Panc1 (cell line): Measurements from ENCODE around the gene ZNF552. TPM values are rescaled to one million over a fixed set of nuclear protein-coding genes. Genes with fewer than 3 reads are reported as not detected.
A peak's percentile ranks its signal among the peaks of the same experiment; 100 is the strongest.
"Not testable (repeated sequence)": the region's sequence is repeated elsewhere in the genome, so short reads cannot be mapped to it uniquely, and the experiment has no call there.

Source experiments
- ATAC-seq: fragments of 200-7000 bp; cut with Tn5 transposase; 2 replicates; pipeline ENCODE4 v1.9.1; 2020; ENCODE audit warnings: mild to moderate bottlenecking, moderate library complexity
- BruUV-seq: library from RNA; stranded (reverse); fragments of 400-500 nt; replicated peaks from 2 replicates; lab custom pipeline; 2021; lab: Mats Ljungman, UMichigan
- CTCF ChIA-PET: fragments of 300-600 bp; sonication (Branson Sonifier 250); formaldehyde crosslinking; loops from one replicate; lab custom pipeline; 2022; ENCODE audit warnings: antibody characterized with exemption; lab: Charles Lee
- POLR2A ChIA-PET: fragments of 300-600 bp; sonication (Branson Sonifier 250); formaldehyde crosslinking; loops from one replicate; lab custom pipeline; 2022; ENCODE audit warnings: antibody characterized with exemption; lab: Charles Lee
- DNase-seq: peaks from one replicate; pipeline ENCODE4 v3.0.0-alpha.2; 2010; ENCODE audit warnings: low read depth, low spot score
- H3K27ac ChIP-seq: 2 replicates; pipeline ENCODE4 v1.5.1; 2011; ENCODE audit warnings: mild to moderate bottlenecking, low read length, inconsistent platforms
- H3K27me3 ChIP-seq: fragments of 200-500 bp; sonication (Bioruptor generic); 2 replicates; pipeline ENCODE4 v1.6.0; 2014; ENCODE audit warnings: low read length, inconsistent platforms; ENCODE audit not compliant: control insufficient read depth, insufficient read depth
- H3K36me3 ChIP-seq: fragments of 200-500 bp; sonication (Bioruptor generic); 2 replicates; pipeline ENCODE4 v1.5.1; 2014; ENCODE audit warnings: inconsistent platforms, mild to moderate bottlenecking, low read length, moderate library complexity; ENCODE audit not compliant: control insufficient read depth, insufficient read depth
- H3K4me1 ChIP-seq: 2 replicates; pipeline ENCODE4 v1.5.1; 2011; ENCODE audit warnings: inconsistent platforms, mild to moderate bottlenecking, low read length, moderate library complexity; ENCODE audit not compliant: control insufficient read depth, insufficient read depth
- H3K4me3 ChIP-seq, 2 experiments: 2 replicates each; pipeline ENCODE4 v1.5.1; 2011 to 2012; ENCODE audit warnings: low read depth in 2 of 2, low read length in 2 of 2, mild to moderate bottlenecking in 2 of 2, inconsistent platforms in 1 of 2, moderate library complexity in 1 of 2
- H3K9me3 ChIP-seq: fragments of 200-500 bp; sonication (Bioruptor generic); 2 replicates; pipeline ENCODE4 v1.5.1; 2014; ENCODE audit warnings: low read depth, mild to moderate bottlenecking, inconsistent platforms, low read length, moderate library complexity; ENCODE audit not compliant: control insufficient read depth, insufficient read depth
- POLR2AphosphoS5 ChIP-seq: IDR thresholded peaks from 2 replicates; pipeline ENCODE4 v1.6.1; 2012; ENCODE audit warnings: mild to moderate bottlenecking, low read depth, low read length, moderate library complexity
- SIN3A ChIP-seq: IDR thresholded peaks from 2 replicates; pipeline ENCODE4 v1.6.1; 2012; ENCODE audit warnings: low read depth, mild to moderate bottlenecking, low read length, moderate library complexity, borderline replicate concordance; ENCODE audit not compliant: insufficient read depth
- TCF7L2 ChIP-seq: IDR thresholded peaks from 2 replicates; pipeline ENCODE4 v1.6.1; 2011; ENCODE audit warnings: mild to moderate bottlenecking, low read depth, low read length, inconsistent platforms
- in situ Hi-C: cut with HindIII; loops from 2 replicates; pipeline ENCODE4 v1.10.0; 2016; ENCODE audit warnings: low sequenced_read_pairs, low pct_unique_long_range_greater_than_20kb
- intact Hi-C: fragments of 100-400 bp; cut with micrococcal nuclease; formaldehyde crosslinking; loops from one replicate; pipeline ENCODE4 v1.10.0; 2022; ENCODE audit not compliant: unreplicated experiment
- total RNA-seq: library from RNA; stranded (reverse); gene quantifications from one replicate; pipeline ENCODE4 v1.2.1, GENCODE V29; 2021; ENCODE audit not compliant: unreplicated experiment
- TF ChIP-seq, protein P1 (sequence below): fragments of 450-650 bp; IDR thresholded peaks from 2 replicates; pipeline ENCODE4 v1.5.1; 2017; ENCODE audit warnings: mild to moderate bottlenecking
- TF ChIP-seq, protein P2 (sequence below), 2 experiments: IDR thresholded peaks; 2 replicates each; pipeline ENCODE4 v1.6.1; 2011 to 2012; ENCODE audit warnings: low read depth in 2 of 2, control low read depth in 1 of 2, low read length in 1 of 2, mild to moderate bottlenecking in 1 of 2, moderate library complexity in 1 of 2; ENCODE audit not compliant: insufficient read depth in 1 of 2

ZNF552 gene
- total RNA-seq, 1 experiment from 2014 or later = 7.5 TPM

GRCh38 chr19:57812226-57812625 is 2.5 kb downstream of the ZNF552 start:
- Histone ChIP-seq H3K27ac (no peak overlapping the region), H3K36me3 (no peaks in the 10 kb centered on the region), H3K9me3 (no peaks in the 10 kb centered on the region), H3K4me1 (peaks cover 6% of the 10 kb centered on the region), H3K27me3 (no peaks in the 10 kb centered on the region), H3K4me3 (no peak overlapping the region)
- ChIA-PET POLR2A (interaction anchor here (0.7 kb wide), 1 partner anchor 37 kb away, joined by 3 read pairs; no protein-coding TSS in a partner anchor), CTCF (no interaction called here)
- BruUV-seq = no TSS peak
- TF ChIP-seq SIN3A (no peak), TCF7L2 (no peak), POLR2AphosphoS5 (no peak)
- TF ChIP-seq, protein P1, sequence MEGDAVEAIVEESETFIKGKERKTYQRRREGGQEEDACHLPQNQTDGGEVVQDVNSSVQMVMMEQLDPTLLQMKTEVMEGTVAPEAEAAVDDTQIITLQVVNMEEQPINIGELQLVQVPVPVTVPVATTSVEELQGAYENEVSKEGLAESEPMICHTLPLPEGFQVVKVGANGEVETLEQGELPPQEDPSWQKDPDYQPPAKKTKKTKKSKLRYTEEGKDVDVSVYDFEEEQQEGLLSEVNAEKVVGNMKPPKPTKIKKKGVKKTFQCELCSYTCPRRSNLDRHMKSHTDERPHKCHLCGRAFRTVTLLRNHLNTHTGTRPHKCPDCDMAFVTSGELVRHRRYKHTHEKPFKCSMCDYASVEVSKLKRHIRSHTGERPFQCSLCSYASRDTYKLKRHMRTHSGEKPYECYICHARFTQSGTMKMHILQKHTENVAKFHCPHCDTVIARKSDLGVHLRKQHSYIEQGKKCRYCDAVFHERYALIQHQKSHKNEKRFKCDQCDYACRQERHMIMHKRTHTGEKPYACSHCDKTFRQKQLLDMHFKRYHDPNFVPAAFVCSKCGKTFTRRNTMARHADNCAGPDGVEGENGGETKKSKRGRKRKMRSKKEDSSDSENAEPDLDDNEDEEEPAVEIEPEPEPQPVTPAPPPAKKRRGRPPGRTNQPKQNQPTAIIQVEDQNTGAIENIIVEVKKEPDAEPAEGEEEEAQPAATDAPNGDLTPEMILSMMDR = no peak
- TF ChIP-seq, protein P2, sequence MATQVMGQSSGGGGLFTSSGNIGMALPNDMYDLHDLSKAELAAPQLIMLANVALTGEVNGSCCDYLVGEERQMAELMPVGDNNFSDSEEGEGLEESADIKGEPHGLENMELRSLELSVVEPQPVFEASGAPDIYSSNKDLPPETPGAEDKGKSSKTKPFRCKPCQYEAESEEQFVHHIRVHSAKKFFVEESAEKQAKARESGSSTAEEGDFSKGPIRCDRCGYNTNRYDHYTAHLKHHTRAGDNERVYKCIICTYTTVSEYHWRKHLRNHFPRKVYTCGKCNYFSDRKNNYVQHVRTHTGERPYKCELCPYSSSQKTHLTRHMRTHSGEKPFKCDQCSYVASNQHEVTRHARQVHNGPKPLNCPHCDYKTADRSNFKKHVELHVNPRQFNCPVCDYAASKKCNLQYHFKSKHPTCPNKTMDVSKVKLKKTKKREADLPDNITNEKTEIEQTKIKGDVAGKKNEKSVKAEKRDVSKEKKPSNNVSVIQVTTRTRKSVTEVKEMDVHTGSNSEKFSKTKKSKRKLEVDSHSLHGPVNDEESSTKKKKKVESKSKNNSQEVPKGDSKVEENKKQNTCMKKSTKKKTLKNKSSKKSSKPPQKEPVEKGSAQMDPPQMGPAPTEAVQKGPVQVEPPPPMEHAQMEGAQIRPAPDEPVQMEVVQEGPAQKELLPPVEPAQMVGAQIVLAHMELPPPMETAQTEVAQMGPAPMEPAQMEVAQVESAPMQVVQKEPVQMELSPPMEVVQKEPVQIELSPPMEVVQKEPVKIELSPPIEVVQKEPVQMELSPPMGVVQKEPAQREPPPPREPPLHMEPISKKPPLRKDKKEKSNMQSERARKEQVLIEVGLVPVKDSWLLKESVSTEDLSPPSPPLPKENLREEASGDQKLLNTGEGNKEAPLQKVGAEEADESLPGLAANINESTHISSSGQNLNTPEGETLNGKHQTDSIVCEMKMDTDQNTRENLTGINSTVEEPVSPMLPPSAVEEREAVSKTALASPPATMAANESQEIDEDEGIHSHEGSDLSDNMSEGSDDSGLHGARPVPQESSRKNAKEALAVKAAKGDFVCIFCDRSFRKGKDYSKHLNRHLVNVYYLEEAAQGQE (IDR thresholded peaks at IDR 0.05; ENCODE audit: insufficient read depth in 1 of 2, low read depth in 2 of 2, low read length in 1 of 2) = no peak
- DNase-seq (no peak), ATAC-seq (no peak)
- intact Hi-C loops (no loop called here), in situ Hi-C loops (no loop called here)

GRCh38 chr19:57810410-57811295 is 4.1 kb downstream of the ZNF552 start:
- H3K9me3 ChIP-seq, H3K4me1 ChIP-seq, H3K27ac ChIP-seq, H3K4me3 ChIP-seq, DNase-seq, in situ Hi-C loops, H3K36me3 ChIP-seq, CTCF ChIA-PET, POLR2A ChIA-PET, ATAC-seq, H3K27me3 ChIP-seq, intact Hi-C loops: not testable (repeated sequence)
- TSS peak; percentile 49 for BruUV-seq

DNA sequence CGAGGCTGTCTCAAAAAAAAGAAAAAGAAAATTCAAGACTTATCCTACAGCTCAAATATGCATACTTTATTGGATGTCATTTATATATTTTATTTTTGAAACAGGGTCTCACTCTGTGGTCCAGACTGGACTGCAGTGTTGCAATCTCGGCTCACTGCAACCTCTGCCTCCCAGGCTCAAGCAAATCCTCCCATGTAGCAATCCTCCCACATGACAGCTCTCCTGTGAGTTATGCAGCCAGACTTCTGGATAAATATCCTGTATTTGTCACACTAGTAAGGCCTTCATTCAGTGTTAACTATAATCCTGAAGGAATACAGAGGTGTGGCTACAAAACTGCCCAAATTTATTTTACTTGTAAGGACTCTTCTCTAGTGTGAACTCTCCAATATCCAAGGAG is 7.2 kb downstream of the ZNF552 start:
- H3K27ac ChIP-seq = no peak overlapping the region
- no peak for TF ChIP-seq SIN3A
- TF ChIP-seq TCF7L2 = no peak
- TF ChIP-seq, protein P1 = no peak
- TF ChIP-seq POLR2AphosphoS5 = no peak
- TF ChIP-seq, protein P2 (IDR thresholded peaks at IDR 0.05; ENCODE audit: insufficient read depth in 1 of 2, low read depth in 2 of 2, low read length in 1 of 2) = no peak

More for the DNA sequence above, 7.2 kb downstream of the ZNF552 start:
- in situ Hi-C loops (no loop called here), intact Hi-C loops (no loop called here)
- ATAC-seq (no peak), DNase-seq (no peak)
- POLR2A ChIA-PET = no interaction called here
- Histone ChIP-seq H3K9me3 (no peaks in the 10 kb centered on the region), H3K27me3 (no peaks in the 10 kb centered on the region), H3K4me3 (no peak overlapping the region), H3K4me1 (peaks cover 6% of the 10 kb centered on the region; the same call in 1 of the 2 replicates), H3K36me3 (no peaks in the 10 kb centered on the region)
- CTCF ChIA-PET = no interaction called here
- BruUV-seq = no TSS peak
